HepG2 (cell line): Measurements from ENCODE around the gene KIF24. TPM values are rescaled to one million over a fixed set of nuclear protein-coding genes. Genes with fewer than 3 reads are reported as not detected.
A peak's percentile ranks its signal among the peaks of the same experiment; 100 is the strongest.

Experiments used
- CSRNP1 ChIP-seq: sonication (generic); formaldehyde crosslinking; IDR thresholded peaks from 2 replicates; pipeline ENCODE4 v1.8.1; 2023; ENCODE audit warnings: mild to moderate bottlenecking, missing genetic modification reagents
- GATAD1 ChIP-seq: IDR thresholded peaks from 2 replicates; pipeline ENCODE4 v1.6.1; 2016; ENCODE audit warnings: missing genetic modification reagents, missing compliant biosample characterization
- HNRNPLL ChIP-seq: fragments of 200-400 bp; formaldehyde crosslinking; IDR thresholded peaks from 2 replicates; pipeline ENCODE4 v1.6.1; 2017; ENCODE audit warnings: mild to moderate bottlenecking, low read depth, low read length; ENCODE audit not compliant: poor library complexity, severe bottlenecking
- JARID2 ChIP-seq: sonication (generic); formaldehyde crosslinking; IDR thresholded peaks from 2 replicates; pipeline ENCODE4 v1.8.1; 2023; ENCODE audit warnings: missing genetic modification reagents, inconsistent platforms; ENCODE audit not compliant: insufficient replicate concordance
- KDM5B ChIP-seq: sonication (generic); formaldehyde crosslinking; IDR thresholded peaks from 2 replicates; pipeline ENCODE4 v1.4.0; 2020; ENCODE audit warnings: missing genetic modification reagents, mild to moderate bottlenecking, borderline replicate concordance
- NCOA5 ChIP-seq: sonication (generic); formaldehyde crosslinking; IDR thresholded peaks from 2 replicates; pipeline ENCODE4 v1.4.0; 2020; ENCODE audit warnings: missing genetic modification reagents
- NR3C1 ChIP-seq: sonication (generic); formaldehyde crosslinking; IDR thresholded peaks from 2 replicates; pipeline ENCODE4 v1.4.0; 2020; ENCODE audit warnings: missing genetic modification reagents
- PPARG ChIP-seq: conservative IDR thresholded peaks from 2 replicates; pipeline ENCODE4 v1.6.1; 2016; ENCODE audit warnings: missing biosample characterization, missing genetic modification reagents
- STAG1 ChIP-seq: sonication (generic); formaldehyde crosslinking; IDR thresholded peaks from 2 replicates; pipeline ENCODE4 v1.4.0; 2020; ENCODE audit warnings: missing genetic modification reagents
- TAF15 ChIP-seq: fragments of 200-400 bp; formaldehyde crosslinking; IDR thresholded peaks from one replicate; pipeline ENCODE4 v1.6.1; 2018; ENCODE audit warnings: mild to moderate bottlenecking, low read depth, low read length; ENCODE audit not compliant: poor library complexity, severe bottlenecking
- ZBTB7B ChIP-seq: sonication (generic); formaldehyde crosslinking; IDR thresholded peaks from 2 replicates; pipeline ENCODE4 v1.4.0; 2020; ENCODE audit warnings: missing genetic modification reagents
- ZFP1 ChIP-seq: IDR thresholded peaks from 2 replicates; pipeline ENCODE4 v1.6.1; 2016
- ZNF337 ChIP-seq: sonication (generic); formaldehyde crosslinking; IDR thresholded peaks from 2 replicates; pipeline ENCODE4 v1.5.1; 2020; ENCODE audit warnings: missing genetic modification reagents, low read depth, mild to moderate bottlenecking, borderline replicate concordance
- ZNF382 ChIP-seq: sonication (generic); formaldehyde crosslinking; IDR thresholded peaks from 2 replicates; pipeline ENCODE4 v1.5.0; 2020; ENCODE audit warnings: missing genetic modification reagents, mild to moderate bottlenecking, borderline replicate concordance
- ZNF607 ChIP-seq: sonication (generic); formaldehyde crosslinking; IDR thresholded peaks from 2 replicates; pipeline ENCODE4 v1.5.1; 2020; ENCODE audit warnings: missing genetic modification reagents, mild to moderate bottlenecking, borderline replicate concordance
- polyA plus RNA-seq, 8 experiments: library from polyadenylated mRNA; depleted of rRNA in 3 of 8; stranded (reverse) in 7 of 8; unstranded in 1 of 8; fragments of >200 nt; fragmentation: Illumina TruSeq in 4 of 8; extraction: Trizol in 4 of 8; gene quantifications; 2 replicates each; pipeline versions ENCODE4 v1.2.1 to v1.2.3, GENCODE V29; 2011 to 2016; ENCODE audit warnings: low read depth in 4 of 8, missing spikeins in 1 of 8, mixed read lengths in 1 of 8; ENCODE audit not compliant: insufficient read depth in 1 of 8
- total RNA-seq, 5 experiments: library from RNA; depleted of rRNA; stranded (reverse); fragments of >200 nt; fragmentation: Illumina TruSeq; extraction: Trizol; gene quantifications; 2 replicates each; pipeline ENCODE4 v1.2.3, GENCODE V29; 2016; ENCODE audit warnings: low read depth in 1 of 5
- TF ChIP-seq, protein P1 (sequence below): sonication (generic); formaldehyde crosslinking; IDR thresholded peaks from 2 replicates; pipeline ENCODE4 v1.4.0; 2020; ENCODE audit warnings: missing genetic modification reagents, borderline replicate concordance
- TF ChIP-seq, protein P2 (sequence below), 2 experiments: sonication (generic) in 1 of 2; formaldehyde crosslinking in 1 of 2; IDR thresholded peaks; 2 replicates each; pipeline versions ENCODE4 v1.4.0 to v1.6.1; 2018 to 2020; ENCODE audit warnings: missing genetic modification reagents in 2 of 2, borderline replicate concordance in 1 of 2, low read depth in 1 of 2, mild to moderate bottlenecking in 1 of 2, missing biosample characterization in 1 of 2
- TF ChIP-seq, protein P3 (sequence below): sonication (generic); formaldehyde crosslinking; IDR thresholded peaks from 2 replicates; pipeline ENCODE4 v1.4.0; 2020; ENCODE audit warnings: missing genetic modification reagents; ENCODE audit errors: not compliant biosample characterization

The KIF24 gene
- total and polyA plus RNA-seq, 2 of the 13 experiments (the other 11 are each of a cell fraction or from before 2014, with no cell fraction given): 1.1 to 3.0 TPM

GRCh38 chr9:34375901-34376595 is 47.0 kb upstream of the KIF24 start (continued):
- TF ChIP-seq, protein P1, sequence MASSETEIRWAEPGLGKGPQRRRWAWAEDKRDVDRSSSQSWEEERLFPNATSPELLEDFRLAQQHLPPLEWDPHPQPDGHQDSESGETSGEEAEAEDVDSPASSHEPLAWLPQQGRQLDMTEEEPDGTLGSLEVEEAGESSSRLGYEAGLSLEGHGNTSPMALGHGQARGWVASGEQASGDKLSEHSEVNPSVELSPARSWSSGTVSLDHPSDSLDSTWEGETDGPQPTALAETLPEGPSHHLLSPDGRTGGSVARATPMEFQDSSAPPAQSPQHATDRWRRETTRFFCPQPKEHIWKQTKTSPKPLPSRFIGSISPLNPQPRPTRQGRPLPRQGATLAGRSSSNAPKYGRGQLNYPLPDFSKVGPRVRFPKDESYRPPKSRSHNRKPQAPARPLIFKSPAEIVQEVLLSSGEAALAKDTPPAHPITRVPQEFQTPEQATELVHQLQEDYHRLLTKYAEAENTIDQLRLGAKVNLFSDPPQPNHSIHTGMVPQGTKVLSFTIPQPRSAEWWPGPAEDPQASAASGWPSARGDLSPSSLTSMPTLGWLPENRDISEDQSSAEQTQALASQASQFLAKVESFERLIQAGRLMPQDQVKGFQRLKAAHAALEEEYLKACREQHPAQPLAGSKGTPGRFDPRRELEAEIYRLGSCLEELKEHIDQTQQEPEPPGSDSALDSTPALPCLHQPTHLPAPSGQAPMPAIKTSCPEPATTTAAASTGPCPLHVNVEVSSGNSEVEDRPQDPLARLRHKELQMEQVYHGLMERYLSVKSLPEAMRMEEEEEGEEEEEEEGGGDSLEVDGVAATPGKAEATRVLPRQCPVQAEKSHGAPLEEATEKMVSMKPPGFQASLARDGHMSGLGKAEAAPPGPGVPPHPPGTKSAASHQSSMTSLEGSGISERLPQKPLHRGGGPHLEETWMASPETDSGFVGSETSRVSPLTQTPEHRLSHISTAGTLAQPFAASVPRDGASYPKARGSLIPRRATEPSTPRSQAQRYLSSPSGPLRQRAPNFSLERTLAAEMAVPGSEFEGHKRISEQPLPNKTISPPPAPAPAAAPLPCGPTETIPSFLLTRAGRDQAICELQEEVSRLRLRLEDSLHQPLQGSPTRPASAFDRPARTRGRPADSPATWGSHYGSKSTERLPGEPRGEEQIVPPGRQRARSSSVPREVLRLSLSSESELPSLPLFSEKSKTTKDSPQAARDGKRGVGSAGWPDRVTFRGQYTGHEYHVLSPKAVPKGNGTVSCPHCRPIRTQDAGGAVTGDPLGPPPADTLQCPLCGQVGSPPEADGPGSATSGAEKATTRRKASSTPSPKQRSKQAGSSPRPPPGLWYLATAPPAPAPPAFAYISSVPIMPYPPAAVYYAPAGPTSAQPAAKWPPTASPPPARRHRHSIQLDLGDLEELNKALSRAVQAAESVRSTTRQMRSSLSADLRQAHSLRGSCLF (CRISPR knock-in tag): no peak
- TF ChIP-seq, protein P2, sequence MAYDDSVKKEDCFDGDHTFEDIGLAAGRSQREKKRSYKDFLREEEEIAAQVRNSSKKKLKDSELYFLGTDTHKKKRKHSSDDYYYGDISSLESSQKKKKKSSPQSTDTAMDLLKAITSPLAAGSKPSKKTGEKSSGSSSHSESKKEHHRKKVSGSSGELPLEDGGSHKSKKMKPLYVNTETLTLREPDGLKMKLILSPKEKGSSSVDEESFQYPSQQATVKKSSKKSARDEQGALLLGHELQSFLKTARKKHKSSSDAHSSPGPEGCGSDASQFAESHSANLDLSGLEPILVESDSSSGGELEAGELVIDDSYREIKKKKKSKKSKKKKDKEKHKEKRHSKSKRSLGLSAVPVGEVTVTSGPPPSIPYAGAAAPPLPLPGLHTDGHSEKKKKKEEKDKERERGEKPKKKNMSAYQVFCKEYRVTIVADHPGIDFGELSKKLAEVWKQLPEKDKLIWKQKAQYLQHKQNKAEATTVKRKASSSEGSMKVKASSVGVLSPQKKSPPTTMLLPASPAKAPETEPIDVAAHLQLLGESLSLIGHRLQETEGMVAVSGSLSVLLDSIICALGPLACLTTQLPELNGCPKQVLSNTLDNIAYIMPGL (CRISPR knock-in tag; IDR thresholded peaks at IDR 0.05; ENCODE audit: borderline replicate concordance in 1 of 2, low read depth in 1 of 2): peak; percentile 42 to 56; a peak in 3 of 4 replicates
- TF ChIP-seq GATAD1 (CRISPR knock-in tag): no peak
- no peak for TF ChIP-seq ZNF337 (CRISPR knock-in tag)
- peak; percentile 42 for TF ChIP-seq TAF15
- TF ChIP-seq NR3C1: no peak
- TF ChIP-seq HNRNPLL: no peak
- TF ChIP-seq, protein P3, sequence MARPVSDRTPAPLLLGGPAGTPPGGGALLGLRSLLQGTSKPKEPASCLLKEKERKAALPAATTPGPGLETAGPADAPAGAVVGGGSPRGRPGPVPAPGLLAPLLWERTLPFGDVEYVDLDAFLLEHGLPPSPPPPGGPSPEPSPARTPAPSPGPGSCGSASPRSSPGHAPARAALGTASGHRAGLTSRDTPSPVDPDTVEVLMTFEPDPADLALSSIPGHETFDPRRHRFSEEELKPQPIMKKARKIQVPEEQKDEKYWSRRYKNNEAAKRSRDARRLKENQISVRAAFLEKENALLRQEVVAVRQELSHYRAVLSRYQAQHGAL (CRISPR knock-in tag): no peak
- no peak for TF ChIP-seq ZFP1
- 0 out of 2 replicates have a peak, but pooled peaks have one; percentile 8 for TF ChIP-seq PPARG
- peak; percentile 43 for TF ChIP-seq STAG1 (CRISPR knock-in tag)
- no peak for TF ChIP-seq NCOA5 (CRISPR knock-in tag)
- no peak for TF ChIP-seq ZNF382 (CRISPR knock-in tag)
- TF ChIP-seq CSRNP1: no peak
- TF ChIP-seq ZBTB7B: peak; percentile 31; the same call in 1 of the 2 replicates
- no peak for TF ChIP-seq JARID2
- no peak for TF ChIP-seq ZNF607 (CRISPR knock-in tag)
- TF ChIP-seq KDM5B (CRISPR knock-in tag): peak; percentile 6; the same call in 1 of the 2 replicates
